Measurements from ENCODE around the gene CSNK1D.

DNA sequence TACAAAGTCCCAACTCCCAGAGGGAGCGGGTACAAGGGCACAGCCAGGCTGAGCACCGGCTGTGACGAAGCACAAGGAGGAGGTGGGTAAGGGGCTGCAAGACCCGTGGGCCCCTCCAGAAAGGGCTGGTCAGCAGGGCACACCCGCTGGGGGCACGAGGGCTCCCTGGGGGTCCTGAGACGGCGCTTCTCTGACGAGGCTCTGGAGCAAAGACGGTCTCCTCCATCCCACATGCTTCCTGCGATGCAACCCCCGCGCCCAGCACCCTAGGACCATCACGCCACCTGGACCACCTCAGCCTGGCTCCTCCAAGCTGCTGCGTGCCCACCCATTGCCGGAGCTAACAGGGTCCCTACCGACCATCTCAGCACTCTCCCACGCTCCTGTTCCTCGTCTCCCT, 69.6 kb downstream of the CSNK1D start:
- TF ChIP-seq, protein P1, sequence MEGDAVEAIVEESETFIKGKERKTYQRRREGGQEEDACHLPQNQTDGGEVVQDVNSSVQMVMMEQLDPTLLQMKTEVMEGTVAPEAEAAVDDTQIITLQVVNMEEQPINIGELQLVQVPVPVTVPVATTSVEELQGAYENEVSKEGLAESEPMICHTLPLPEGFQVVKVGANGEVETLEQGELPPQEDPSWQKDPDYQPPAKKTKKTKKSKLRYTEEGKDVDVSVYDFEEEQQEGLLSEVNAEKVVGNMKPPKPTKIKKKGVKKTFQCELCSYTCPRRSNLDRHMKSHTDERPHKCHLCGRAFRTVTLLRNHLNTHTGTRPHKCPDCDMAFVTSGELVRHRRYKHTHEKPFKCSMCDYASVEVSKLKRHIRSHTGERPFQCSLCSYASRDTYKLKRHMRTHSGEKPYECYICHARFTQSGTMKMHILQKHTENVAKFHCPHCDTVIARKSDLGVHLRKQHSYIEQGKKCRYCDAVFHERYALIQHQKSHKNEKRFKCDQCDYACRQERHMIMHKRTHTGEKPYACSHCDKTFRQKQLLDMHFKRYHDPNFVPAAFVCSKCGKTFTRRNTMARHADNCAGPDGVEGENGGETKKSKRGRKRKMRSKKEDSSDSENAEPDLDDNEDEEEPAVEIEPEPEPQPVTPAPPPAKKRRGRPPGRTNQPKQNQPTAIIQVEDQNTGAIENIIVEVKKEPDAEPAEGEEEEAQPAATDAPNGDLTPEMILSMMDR (IDR thresholded peaks at IDR 0.05; ENCODE audit: low read depth, low read length), result no peak
- TF ChIP-seq EZH2phosphoT487 (IDR thresholded peaks at IDR 0.05; ENCODE audit: low read depth), result no peak
